Measurements from ENCODE around the gene CTAG1B.
"Not testable (repeated sequence)": the region's sequence is repeated elsewhere in the genome, so short reads cannot be mapped to it uniquely, and the experiment has no call there.

DNA sequence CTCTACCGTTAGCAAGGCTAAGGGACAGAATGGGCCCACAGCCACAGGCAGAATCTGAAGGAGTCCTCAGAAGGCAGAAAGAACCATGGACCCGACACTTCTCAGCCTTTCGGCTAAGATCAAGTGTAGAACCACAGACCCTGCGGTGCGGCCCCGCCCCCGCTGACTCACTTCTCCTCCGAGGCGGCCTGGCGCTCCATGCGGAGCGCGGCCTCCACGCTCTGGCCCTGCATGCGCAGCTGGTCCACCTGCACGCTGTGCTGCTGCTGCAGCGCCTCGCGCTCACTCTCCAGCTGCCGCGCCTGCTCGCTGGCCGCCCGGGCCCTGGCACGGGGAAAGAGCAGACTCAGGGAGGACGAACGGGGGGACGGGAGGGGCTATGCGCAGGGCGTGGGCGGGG is 24.6 kb upstream of the CTAG1B start:
- TF ChIP-seq, protein P1, sequence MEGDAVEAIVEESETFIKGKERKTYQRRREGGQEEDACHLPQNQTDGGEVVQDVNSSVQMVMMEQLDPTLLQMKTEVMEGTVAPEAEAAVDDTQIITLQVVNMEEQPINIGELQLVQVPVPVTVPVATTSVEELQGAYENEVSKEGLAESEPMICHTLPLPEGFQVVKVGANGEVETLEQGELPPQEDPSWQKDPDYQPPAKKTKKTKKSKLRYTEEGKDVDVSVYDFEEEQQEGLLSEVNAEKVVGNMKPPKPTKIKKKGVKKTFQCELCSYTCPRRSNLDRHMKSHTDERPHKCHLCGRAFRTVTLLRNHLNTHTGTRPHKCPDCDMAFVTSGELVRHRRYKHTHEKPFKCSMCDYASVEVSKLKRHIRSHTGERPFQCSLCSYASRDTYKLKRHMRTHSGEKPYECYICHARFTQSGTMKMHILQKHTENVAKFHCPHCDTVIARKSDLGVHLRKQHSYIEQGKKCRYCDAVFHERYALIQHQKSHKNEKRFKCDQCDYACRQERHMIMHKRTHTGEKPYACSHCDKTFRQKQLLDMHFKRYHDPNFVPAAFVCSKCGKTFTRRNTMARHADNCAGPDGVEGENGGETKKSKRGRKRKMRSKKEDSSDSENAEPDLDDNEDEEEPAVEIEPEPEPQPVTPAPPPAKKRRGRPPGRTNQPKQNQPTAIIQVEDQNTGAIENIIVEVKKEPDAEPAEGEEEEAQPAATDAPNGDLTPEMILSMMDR (tag by site-specific recombination; IDR thresholded peaks at IDR 0.05): not testable (repeated sequence)
- TF ChIP-seq, protein P2, sequence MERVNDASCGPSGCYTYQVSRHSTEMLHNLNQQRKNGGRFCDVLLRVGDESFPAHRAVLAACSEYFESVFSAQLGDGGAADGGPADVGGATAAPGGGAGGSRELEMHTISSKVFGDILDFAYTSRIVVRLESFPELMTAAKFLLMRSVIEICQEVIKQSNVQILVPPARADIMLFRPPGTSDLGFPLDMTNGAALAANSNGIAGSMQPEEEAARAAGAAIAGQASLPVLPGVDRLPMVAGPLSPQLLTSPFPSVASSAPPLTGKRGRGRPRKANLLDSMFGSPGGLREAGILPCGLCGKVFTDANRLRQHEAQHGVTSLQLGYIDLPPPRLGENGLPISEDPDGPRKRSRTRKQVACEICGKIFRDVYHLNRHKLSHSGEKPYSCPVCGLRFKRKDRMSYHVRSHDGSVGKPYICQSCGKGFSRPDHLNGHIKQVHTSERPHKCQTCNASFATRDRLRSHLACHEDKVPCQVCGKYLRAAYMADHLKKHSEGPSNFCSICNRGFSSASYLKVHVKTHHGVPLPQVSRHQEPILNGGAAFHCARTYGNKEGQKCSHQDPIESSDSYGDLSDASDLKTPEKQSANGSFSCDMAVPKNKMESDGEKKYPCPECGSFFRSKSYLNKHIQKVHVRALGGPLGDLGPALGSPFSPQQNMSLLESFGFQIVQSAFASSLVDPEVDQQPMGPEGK (tag by site-specific recombination; IDR thresholded peaks at IDR 0.05): not testable (repeated sequence)
- TF ChIP-seq, protein P3, sequence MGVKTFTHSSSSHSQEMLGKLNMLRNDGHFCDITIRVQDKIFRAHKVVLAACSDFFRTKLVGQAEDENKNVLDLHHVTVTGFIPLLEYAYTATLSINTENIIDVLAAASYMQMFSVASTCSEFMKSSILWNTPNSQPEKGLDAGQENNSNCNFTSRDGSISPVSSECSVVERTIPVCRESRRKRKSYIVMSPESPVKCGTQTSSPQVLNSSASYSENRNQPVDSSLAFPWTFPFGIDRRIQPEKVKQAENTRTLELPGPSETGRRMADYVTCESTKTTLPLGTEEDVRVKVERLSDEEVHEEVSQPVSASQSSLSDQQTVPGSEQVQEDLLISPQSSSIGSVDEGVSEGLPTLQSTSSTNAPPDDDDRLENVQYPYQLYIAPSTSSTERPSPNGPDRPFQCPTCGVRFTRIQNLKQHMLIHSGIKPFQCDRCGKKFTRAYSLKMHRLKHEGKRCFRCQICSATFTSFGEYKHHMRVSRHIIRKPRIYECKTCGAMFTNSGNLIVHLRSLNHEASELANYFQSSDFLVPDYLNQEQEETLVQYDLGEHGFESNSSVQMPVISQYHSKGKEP (tag by site-specific recombination; IDR thresholded peaks at IDR 0.05): not testable (repeated sequence)
- not testable (repeated sequence) for TF ChIP-seq ZNF146 (tag by site-specific recombination; IDR thresholded peaks at IDR 0.05); ZNF169 (tag by site-specific recombination; IDR thresholded peaks at IDR 0.05); ZNF670 (tag by site-specific recombination; IDR thresholded peaks at IDR 0.05; ENCODE audit: low read depth); PRDM4 (tag by site-specific recombination; IDR thresholded peaks at IDR 0.05); ZNF155 (tag by site-specific recombination; IDR thresholded peaks at IDR 0.05); AEBP2 (tag by site-specific recombination; IDR thresholded peaks at IDR 0.05; ENCODE audit: borderline replicate concordance)
- TF ChIP-seq, protein P4, sequence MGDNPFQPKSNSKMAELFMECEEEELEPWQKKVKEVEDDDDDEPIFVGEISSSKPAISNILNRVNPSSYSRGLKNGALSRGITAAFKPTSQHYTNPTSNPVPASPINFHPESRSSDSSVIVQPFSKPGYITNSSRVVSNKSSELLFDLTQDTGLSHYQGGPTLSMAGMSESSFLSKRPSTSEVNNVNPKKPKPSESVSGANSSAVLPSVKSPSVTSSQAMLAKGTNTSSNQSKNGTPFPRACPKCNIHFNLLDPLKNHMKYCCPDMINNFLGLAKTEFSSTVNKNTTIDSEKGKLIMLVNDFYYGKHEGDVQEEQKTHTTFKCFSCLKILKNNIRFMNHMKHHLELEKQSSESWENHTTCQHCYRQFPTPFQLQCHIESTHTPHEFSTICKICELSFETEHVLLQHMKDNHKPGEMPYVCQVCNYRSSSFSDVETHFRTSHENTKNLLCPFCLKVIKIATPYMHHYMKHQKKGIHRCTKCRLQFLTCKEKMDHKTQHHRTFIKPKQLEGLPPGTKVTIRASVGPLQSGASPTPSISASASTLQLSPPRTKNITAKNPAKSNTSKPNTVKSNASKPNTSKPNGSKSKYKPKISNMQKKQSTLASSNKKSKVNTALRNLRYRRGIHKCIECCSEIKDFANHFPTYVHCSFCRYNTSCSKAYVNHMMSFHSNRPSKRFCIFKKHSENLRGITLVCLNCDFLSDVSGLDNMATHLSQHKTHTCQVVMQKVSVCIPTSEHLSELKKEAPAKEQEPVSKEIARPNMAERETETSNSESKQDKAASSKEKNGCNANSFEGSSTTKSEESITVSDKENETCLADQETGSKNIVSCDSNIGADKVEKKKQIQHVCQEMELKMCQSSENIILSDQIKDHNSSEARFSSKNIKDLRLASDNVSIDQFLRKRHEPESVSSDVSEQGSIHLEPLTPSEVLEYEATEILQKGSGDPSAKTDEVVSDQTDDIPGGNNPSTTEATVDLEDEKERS (tag by site-specific recombination; IDR thresholded peaks at IDR 0.05): not testable (repeated sequence)

Data from HEK293 (cell line).